Stomach (tissue), 9 donors: ENCODE results near the gene PPP2R5C. TPM values are rescaled to one million over a fixed set of nuclear protein-coding genes. Genes with fewer than 3 reads are reported as not detected.

Experiments
- DNase-seq, 2 donors: peaks; one replicate each; pipeline versions ENCODE4 v3.0.0 to v3.0.0-alpha.2; 2013 to 2019
- H3K27ac ChIP-seq, 5 donors: fragments of 200-600 bp in 4 of 5; sonication (generic) in 4 of 5; one replicate each; pipeline ENCODE4 v1.5.1; 2013 to 2019; ENCODE audit warnings: mild to moderate bottlenecking in 1 of 5, moderate library complexity in 1 of 5
- H3K27me3 ChIP-seq, 3 donors: fragments of 200-600 bp; sonication (generic); one replicate each; pipeline ENCODE4 v1.5.1; 2017 to 2019; ENCODE audit warnings: mixed run types in 1 of 3
- H3K36me3 ChIP-seq, 4 donors: fragments of 200-600 bp; sonication (generic); 1 replicate in 3 of 4; 2 replicates in 1 of 4; pipeline ENCODE4 v1.5.1; 2016 to 2019
- H3K4me1 ChIP-seq, 4 donors: fragments of 200-600 bp; sonication (generic); one replicate each; pipeline ENCODE4 v1.5.1; 2016 to 2019
- H3K4me3 ChIP-seq, 4 donors: fragments of 200-600 bp; sonication (generic) in 3 of 4; one replicate each; pipeline ENCODE4 v1.5.1; 2016 to 2019; ENCODE audit warnings: mild to moderate bottlenecking in 1 of 4
- H3K9me3 ChIP-seq, 4 donors: fragments of 200-600 bp; sonication (generic); one replicate each; pipeline ENCODE4 v1.5.1; 2016 to 2019
- EP300 ChIP-seq: sonication (generic); formaldehyde crosslinking; IDR thresholded peaks from one replicate; pipeline ENCODE4 v1.6.1; 2017; ENCODE audit warnings: antibody characterized with exemption
- POLR2A ChIP-seq, 4 donors: fragments of 450-650 bp; IDR thresholded peaks; one replicate each; pipeline ENCODE4 v1.6.1; 2016; ENCODE audit warnings: antibody characterized with exemption in 4 of 4, control low read depth in 2 of 4, mild to moderate bottlenecking in 1 of 4, moderate library complexity in 1 of 4
- POLR2AphosphoS5 ChIP-seq, 3 donors: sonication (generic); formaldehyde crosslinking; IDR thresholded peaks; one replicate each; pipeline ENCODE4 v1.6.1; 2016; ENCODE audit warnings: antibody characterized with exemption in 3 of 3
- WGBS, 5 donors: extraction: QIAGEN DNeasy Blood & Tissue Kit in 3 of 5; methylation state at CpG; one replicate each; pipeline versions ENCODE4 v1.1.5 to v1.1.7; 2013 to 2018; 5-methylcytosine and 5-hydroxymethylcytosine counted together
- intact Hi-C: fragments of 100-400 bp; cut with DNase I; formaldehyde crosslinking; loops from one replicate; pipeline ENCODE4 v1.15.1; 2023; ENCODE audit warnings: low total_unique reads
- polyA plus RNA-seq, 3 donors: library from polyadenylated mRNA; stranded (reverse); fragments of 200-250 nt; gene quantifications; one replicate each; pipeline ENCODE4 v1.2.3, GENCODE V29; 2013
- total RNA-seq, 5 donors: library from RNA; depleted of rRNA; stranded (reverse); fragments of >200 nt; gene quantifications; one replicate each; pipeline versions ENCODE4 v1.1.0 to v1.2.3, GENCODE V29; 2014 to 2016
- TF ChIP-seq, protein P1 (sequence below), 7 experiments: fragments of 450-650 bp in 4 of 7; fragments of 200-600 bp in 3 of 7; sonication (generic) in 3 of 7; IDR thresholded peaks; one replicate each; pipeline ENCODE4 v1.5.1; 2016 to 2019; ENCODE audit warnings: antibody characterized with exemption in 7 of 7, control low read depth in 2 of 7, mild to moderate bottlenecking in 1 of 7
- donor health status: healthy with polysubstance abuse.
- donor health status: Bipolar disorder and iron deficiency.
- donor health status: healthy.

PPP2R5C gene
- total and polyA plus RNA-seq, 8 donors = 19.7 to 175 (median 89.6) TPM

DNA sequence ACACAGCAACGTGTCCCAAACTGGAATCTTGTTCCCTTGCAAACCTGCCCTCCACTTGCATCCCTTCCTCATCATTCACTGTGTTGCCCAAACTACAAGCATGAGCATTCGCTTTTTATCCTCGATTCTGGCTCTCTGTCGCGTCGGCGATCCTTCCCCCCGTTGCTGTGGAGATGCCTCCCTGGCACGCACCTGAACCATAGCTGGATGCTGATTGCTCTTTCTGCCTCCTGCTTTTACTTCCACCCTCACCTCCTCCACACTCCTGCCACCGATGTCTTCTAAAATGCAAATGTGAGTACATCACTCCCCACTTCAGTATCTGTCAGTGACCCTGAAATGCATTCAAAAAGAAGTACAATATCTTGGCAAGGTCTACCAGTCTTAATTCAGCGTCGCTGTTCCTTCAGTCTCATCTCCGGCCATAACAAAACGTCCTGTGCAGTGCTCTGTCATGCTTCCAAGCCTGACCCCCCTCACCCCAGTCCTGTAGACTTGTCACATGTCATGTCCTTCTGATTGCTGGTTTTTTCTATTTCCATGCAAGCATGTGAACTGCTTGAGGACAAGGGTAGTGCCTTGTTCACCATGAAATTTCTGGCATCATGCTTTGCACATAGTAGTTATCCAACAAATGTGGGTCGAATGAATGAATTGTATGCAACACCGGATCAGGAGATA lies 2.5 kb upstream of the PPP2R5C start:
- Histone ChIP-seq H3K4me3 (no peak overlapping the region), H3K27ac (no peak overlapping the region), H3K36me3 (peaks cover 0 to 8% (median 4%) of the 10 kb centered on the region in 4 donors), H3K9me3 (peaks cover 0 to 2% (median 0%) of the 10 kb centered on the region in 4 donors), H3K4me1 (peaks cover 5 to 28% (median 22%) of the 10 kb centered on the region in 4 donors), H3K27me3 (peaks cover 0 to 19% (median 0%) of the 10 kb centered on the region in 3 donors)
- intact Hi-C loops = no loop called here
- TF ChIP-seq, protein P1, sequence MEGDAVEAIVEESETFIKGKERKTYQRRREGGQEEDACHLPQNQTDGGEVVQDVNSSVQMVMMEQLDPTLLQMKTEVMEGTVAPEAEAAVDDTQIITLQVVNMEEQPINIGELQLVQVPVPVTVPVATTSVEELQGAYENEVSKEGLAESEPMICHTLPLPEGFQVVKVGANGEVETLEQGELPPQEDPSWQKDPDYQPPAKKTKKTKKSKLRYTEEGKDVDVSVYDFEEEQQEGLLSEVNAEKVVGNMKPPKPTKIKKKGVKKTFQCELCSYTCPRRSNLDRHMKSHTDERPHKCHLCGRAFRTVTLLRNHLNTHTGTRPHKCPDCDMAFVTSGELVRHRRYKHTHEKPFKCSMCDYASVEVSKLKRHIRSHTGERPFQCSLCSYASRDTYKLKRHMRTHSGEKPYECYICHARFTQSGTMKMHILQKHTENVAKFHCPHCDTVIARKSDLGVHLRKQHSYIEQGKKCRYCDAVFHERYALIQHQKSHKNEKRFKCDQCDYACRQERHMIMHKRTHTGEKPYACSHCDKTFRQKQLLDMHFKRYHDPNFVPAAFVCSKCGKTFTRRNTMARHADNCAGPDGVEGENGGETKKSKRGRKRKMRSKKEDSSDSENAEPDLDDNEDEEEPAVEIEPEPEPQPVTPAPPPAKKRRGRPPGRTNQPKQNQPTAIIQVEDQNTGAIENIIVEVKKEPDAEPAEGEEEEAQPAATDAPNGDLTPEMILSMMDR (IDR thresholded peaks at IDR 0.05) = no peak
- TF ChIP-seq POLR2A (IDR thresholded peaks at IDR 0.05) = no peak
- no peak for TF ChIP-seq POLR2AphosphoS5 (IDR thresholded peaks at IDR 0.05)
- TF ChIP-seq EP300 = no peak
- no peak for DNase-seq
- WGBS, 5 donors = 81 to 88% (median 85%) methylated on average over 16 of the region's 16 CpGs

DNA sequence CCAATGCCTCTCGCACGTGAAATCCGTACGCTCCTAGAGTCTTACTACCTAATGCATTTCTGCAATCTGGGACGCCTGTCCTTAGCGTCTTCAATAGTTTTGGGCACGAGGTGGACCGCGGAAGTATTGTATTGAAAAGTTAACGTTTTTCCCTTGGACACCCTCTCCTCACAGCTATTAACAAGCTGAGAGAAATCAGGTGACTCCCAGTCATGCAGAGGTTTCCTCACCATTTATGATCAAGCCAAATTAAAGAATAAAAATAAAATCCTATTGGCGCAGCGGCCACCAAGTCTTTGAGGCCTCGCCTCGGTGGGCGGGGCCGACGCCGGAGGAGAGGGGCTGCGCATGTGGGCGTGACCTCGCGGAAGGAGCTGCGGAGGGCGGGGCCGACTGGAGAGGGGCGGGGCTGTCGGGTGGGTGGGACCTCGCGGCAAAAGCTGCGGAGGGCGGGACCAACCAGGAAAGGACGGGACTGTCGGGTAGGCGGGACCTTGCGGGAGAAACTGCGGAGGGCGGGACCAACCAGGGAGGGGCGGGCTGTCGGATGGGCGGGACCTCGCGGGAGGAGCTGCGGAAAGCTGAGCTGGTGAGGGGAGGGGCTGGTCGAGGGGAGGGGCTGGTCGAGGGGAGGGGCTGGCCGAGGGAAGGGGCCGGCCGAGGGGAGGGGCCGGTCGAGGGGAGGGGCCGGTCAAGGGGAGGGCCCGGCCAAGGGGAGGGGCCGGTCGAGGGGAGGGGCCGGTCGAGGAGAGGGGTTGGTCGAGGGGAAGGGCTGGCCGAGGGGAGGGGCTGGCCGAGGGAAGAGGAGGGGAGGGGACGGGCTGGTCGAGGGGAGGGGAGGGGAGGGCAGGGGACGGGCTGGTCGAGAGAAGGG lies 1.1 kb upstream of the PPP2R5C start:
- H3K27me3 ChIP-seq = peaks cover 0 to 6% (median 0%) of the 10 kb centered on the region in 3 donors
- peak overlapping the region; percentile 87 to 97 (median 92) for H3K4me3 ChIP-seq
- 2 to 3% (median 2%) methylated on average over 37 to 56 of the region's 63 CpGs for WGBS, 5 donors
- DNase-seq = peak; percentile 98 to 99
- TF ChIP-seq EP300 = no peak
- TF ChIP-seq POLR2A (IDR thresholded peaks at IDR 0.05) = no peak
- peak in 1 of 3 donors; percentile 55 for TF ChIP-seq POLR2AphosphoS5 (IDR thresholded peaks at IDR 0.05)
- H3K4me1 ChIP-seq = peaks cover 5 to 41% (median 28%) of the 10 kb centered on the region in 4 donors
- peaks cover 0 to 13% (median 10%) of the 10 kb centered on the region in 4 donors for H3K36me3 ChIP-seq
- peak overlapping the region in 4 of 5 donors; percentile 94 to 100 (median 96) for H3K27ac ChIP-seq
- intact Hi-C loops = no loop called here
- no peaks in the 10 kb centered on the region for H3K9me3 ChIP-seq

DNA sequence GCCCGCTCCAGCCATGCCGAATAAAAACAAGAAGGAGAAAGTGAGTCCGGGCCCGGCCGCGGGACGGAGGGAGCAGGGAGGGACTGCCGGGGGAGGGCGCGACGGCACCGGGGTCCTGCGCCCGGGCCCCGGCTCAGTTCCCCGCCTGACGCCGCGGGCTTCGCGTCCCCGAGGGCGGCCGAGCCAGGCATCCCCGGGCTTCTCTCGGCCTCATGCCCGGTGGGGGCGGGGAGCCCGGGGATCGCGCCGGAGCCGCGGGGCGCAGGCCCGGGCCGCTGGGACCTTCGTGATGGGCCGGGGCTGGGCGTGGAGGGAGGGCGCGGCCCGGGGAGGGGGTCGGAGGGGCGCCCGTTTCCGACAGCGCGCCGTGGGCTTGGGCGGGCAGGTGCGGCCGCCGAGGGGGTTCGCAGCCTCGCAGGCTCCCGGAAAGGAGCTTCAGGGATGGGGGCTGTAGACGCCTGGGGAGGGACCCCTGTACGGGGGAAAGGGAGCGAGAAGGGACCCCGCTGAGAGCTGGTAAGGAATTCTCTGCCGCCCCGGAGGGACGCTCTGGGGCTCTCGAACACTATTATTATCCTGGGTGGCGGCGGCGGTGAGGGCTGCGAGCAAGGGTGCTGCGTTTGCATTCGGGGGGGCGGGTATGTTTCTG lies 496 bp downstream of the PPP2R5C start:
- peak overlapping the region; percentile 81 to 95 (median 93) for H3K4me3 ChIP-seq
- intact Hi-C loops = no loop called here
- DNase-seq = peak; percentile 54 to 77
- H3K27me3 ChIP-seq = no peaks in the 10 kb centered on the region
- peak overlapping the region; percentile 77 to 98 (median 82) for H3K27ac ChIP-seq
- 0 to 1% (median 0%) methylated on average over 27 to 72 of the region's 72 CpGs for WGBS, 5 donors
- H3K9me3 ChIP-seq = no peaks in the 10 kb centered on the region
- H3K4me1 ChIP-seq = peaks cover 5 to 41% (median 28%) of the 10 kb centered on the region in 4 donors
- TF ChIP-seq, protein P1 (IDR thresholded peaks at IDR 0.05) = no peak
- no peak for TF ChIP-seq EP300
- TF ChIP-seq POLR2AphosphoS5 (IDR thresholded peaks at IDR 0.05) = no peak
- TF ChIP-seq POLR2A (IDR thresholded peaks at IDR 0.05) = no peak
- H3K36me3 ChIP-seq = peaks cover 10 to 28% (median 23%) of the 10 kb centered on the region in 4 donors

DNA sequence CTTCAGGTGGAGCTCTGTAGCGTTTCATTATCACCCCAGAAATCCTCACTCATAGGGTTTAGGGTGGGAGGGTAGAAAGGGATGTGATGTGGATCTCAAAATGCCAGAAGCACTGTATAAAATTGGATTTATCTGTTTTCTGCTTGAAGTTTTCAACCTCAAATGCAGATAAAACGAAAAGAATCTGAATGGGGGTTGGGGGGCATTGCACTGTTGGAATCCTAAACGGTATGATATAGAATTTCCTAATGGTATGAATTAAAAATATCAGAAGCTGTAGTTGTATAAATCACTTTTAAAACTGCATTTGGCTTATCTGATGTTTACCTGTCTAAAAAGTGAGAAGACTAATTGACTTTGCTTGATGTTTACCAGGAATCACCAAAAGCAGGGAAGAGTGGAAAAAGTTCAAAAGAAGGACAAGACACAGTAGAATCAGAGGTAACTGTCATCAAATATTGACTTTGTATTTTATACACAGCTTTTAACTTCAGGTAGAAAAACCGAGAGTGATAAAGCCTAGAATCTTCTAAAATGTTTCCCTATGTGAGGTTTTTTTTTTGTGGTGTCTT lies 1.1 kb downstream of the PPP2R5C start:
- H3K4me1 ChIP-seq = peaks cover 5 to 41% (median 28%) of the 10 kb centered on the region in 4 donors
- no peaks in the 10 kb centered on the region for H3K27me3 ChIP-seq
- TF ChIP-seq POLR2AphosphoS5 (IDR thresholded peaks at IDR 0.05) (no peak), POLR2A (IDR thresholded peaks at IDR 0.05) (no peak)
- TF ChIP-seq, protein P1 (IDR thresholded peaks at IDR 0.05) = no peak
- intact Hi-C loops = no loop called here
- peaks cover 10 to 29% (median 26%) of the 10 kb centered on the region in 4 donors for H3K36me3 ChIP-seq
- peak overlapping the region; percentile 81 to 95 (median 93) for H3K4me3 ChIP-seq
- H3K27ac ChIP-seq = peak overlapping the region in 3 of 5 donors; percentile 77 to 98 (median 83)
- no peaks in the 10 kb centered on the region for H3K9me3 ChIP-seq
- 17 to 27% (median 20%) methylated on average over 4 of the region's 4 CpGs for WGBS, 5 donors
- no peak for DNase-seq
